Stimulated activated CD4-positive, alpha-beta T cell treated with anti-CD3 and anti-CD28 coated beads, Interleukin-1b, Interleukin-23, amount 100 ng/mL, for 24 hours (primary cell): Measurements from ENCODE around the gene RHEBL1.
"Not testable (repeated sequence)": the region's sequence is repeated elsewhere in the genome, so short reads cannot be mapped to it uniquely, and the experiment has no call there.

ENCODE experiments used
- DNase-seq, 4 experiments: peaks; one replicate each; pipeline ENCODE4 v3.0.0-alpha.2; 2020; ENCODE audit warnings: low read depth in 4 of 4, low spot score in 1 of 4

RHEBL1 gene

DNA sequence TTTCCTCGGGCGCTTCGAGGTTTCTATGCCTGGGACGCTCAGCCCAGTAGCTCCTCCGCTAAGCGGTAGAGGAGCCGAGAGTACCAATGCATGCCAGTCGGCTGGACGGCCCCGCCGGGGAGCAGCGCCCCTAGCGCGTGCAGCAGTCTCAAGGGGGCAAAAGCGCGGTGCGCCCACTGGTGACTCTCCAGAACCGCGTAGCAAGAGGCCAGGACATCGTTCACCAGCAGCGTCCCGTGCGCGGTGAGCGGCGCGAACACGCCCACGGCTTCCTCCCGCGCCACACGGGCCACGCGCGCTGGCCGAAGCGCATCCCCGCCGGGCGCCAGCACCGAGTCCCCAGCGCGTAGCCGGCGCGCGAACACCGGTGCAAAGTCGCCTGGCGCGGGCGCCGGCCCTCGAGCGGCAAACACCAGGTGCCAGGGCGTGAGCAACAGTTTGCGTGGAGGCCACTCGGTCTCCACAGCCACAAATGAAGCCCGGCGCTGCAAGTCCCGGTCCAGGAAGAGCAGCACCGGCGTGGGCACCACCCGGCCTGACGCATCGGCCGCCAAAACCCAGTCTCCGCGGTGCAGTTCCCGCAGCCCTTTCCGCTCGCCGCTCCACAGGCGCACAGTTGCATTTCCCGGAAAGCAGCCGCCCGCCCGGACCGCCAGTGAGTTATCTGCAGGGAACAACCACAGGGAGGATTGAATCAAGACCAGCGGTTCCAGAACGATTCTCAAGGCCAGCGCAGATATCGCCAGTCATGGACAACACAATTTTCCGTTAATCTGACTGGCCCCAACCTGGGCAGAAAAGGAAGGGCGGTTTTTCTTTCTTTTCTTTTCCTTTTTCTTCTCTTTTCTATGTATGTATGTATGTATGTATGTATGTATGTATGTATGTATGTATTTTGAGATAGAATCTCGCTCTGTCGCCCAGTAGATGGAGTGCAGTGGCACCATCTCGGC, 20.3 kb upstream of the RHEBL1 start:
- no peak for DNase-seq

DNA sequence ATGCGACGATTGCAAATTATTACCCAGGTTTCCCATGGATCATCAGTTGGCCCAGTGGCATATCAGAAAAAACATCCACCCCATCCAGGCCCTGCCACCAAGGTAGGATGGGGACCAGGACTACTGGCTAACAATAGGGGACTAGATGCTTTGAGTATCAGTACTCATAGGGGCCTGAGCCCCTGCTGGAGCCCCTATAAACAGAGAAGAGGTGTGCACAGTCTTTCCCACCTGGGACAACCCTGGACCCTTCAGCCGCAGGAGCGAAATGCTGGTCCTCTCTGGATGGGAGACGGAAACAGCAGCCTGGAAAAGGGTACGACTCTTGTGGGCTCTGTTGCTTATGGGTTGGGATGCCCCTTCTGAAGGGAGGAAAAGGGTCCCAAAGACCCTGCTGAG, 19.2 kb upstream of the RHEBL1 start:
- DNase-seq = no peak

DNA sequence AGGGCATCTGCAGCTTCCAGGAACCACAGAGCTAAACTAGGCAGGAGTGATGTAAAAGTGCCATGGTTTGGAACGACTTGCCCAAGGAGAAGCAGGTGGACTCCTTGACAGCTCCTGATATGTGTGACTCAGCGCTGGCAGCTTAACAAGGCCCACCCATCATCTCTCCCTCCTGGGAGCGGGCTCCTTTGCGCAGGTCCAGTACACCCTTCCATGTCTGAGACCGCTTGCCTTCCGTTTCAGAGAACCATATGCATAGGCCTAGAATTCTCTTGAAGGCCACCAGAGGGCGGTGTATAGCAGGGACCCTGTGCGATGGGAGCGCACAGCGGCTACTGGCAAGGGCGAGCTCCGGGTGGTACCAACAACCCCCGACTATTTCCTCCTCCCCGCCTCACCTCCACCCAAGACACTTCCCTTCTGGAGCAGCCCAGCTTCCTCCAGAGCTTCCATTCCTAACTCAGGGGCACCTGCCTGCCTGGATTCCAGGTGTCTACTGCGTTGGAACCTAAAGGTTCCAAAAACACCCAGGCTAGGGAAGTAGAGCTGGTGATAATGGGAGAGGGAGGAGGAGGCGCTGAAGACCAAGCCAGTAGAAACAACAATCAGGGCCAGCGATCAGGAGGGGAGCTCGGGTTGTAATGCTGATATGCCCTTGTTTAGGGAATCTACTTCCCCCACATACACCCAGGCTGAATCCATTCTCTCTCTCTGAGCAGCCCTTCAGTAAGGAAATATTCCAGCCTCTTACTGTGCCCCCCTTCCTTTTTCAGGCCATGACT, 18.6 kb upstream of the RHEBL1 start:
- peak in 3 of 4 experiments; percentile 39 to 57 (median 55) for DNase-seq

DNA sequence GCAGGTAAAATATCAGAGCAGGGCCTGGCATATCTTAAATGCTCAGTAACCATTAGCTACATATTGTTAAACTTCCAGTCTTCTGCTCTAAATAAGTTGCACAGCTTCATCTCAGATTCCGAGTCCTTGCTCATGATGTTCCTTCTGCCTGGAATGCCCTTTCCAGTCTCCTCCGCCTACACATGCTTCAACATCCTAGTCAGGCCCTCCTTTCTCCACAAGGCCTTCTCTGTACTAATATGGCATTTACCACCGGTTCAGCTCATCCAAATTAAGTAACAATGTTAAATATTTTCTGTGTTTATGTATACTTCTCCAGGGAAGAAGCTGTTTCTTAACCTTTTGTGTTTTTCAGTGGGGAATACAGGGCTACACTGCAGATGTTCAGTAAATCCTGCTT, 16.3 kb upstream of the RHEBL1 start:
- no peak for DNase-seq

DNA sequence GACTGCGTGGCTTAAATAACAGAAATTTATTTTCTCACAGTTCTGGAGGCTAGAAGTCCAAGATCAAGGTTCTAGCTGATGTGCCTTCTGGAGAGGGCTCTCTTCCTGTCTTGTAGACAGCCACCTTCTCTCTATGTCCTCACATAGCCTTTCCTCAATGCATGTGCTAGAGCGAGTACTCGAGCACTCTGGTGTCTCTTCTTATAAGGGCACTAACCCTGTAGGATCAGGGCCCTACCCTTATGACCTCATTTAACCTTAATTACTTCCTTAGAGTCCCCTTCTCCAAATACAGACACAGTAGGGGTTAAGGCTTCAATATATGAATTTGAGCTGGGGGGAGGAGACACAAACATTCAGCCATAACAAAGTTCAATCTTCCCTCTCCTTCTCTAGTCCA, 14.7 kb upstream of the RHEBL1 start:
- DNase-seq = no peak

DNA sequence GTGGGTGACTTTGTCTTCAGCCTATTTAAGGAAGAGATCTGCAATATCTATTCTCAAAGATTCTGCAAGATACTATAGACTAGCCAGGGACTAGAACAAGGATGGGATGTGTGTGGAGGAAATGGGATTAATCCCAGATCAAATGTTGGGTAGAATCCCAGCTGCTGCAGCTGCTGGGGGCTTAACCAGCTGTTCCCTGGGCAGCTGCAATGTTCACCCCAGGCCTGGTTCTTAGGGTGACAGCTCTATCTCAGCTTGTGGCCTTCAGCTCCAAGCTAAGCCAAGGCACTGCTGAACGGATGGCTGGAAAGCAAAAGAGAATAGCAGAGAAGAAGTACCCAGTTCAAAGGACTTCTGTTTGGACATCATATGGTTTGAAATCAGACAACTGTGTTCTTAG, 10.0 kb upstream of the RHEBL1 start:
- DNase-seq = no peak

DNA sequence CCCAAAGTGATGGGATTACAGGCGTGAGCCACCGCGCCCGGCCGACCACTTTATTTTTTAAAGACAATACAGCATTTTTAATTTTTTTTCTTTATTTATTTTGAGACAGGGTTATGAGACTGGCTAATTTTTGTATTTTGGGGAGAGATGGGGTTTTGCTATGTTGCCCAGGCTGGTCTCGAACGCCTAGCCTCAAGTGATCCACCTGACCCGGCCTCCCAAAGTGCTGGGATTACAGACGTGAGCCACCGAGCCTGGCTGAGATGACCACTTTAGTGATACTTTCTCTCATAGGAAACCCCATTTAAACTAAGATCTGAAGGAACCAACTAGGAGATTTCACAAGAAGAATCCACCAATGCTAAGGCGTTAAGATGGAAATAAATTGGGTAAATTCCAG, 1.2 kb upstream of the RHEBL1 start:
- DNase-seq = no peak

DNA sequence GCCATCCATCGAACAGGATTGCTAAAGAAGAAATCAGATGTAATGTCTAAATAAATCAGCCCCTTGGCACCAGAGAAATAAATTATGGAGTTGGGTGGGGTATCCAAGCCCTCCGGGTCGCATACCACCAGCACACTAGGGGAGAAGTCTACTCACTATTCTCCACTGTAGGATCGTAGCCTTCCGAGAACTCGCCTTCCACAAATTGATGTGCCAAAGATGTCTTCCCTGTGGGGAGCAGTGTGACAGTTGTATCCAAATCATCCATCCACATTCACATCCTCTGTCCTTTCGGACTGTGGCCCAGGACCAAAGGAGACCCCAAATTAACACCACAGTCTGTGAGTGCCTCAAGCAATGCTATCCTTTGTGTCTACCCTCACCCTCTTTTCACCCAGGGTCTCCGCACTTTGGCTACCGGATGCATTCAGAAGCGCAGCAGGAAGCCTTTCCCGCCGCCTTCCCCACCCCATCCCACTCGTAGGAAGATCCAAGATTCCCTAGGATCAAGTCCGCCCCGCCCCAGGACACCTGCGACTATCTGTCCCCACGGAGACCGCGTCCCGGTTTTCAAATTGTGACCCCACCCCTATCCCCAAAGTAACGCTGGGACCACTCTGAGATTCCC, 786 bp downstream of the RHEBL1 start:
- no peak for DNase-seq

DNA sequence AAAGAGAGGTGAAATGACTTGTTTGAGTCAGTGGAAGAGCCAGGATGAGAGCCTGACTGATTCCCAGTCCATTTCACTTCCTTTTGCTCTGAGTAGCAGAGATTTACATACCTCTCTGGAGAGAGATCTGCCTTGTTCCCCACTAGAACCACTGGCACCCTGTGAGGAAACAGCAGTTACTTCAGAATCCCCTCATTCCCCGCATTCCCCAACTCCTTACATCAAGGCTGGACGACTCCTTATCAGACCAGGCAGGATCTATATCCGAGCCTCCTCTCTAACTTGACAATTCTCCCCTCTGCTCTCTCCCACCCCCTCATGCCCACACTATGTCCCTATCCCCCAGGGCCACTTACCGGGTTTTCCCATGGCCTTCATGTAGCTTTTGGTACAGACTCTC, 3.7 kb downstream of the RHEBL1 start:
- no peak for DNase-seq

DNA sequence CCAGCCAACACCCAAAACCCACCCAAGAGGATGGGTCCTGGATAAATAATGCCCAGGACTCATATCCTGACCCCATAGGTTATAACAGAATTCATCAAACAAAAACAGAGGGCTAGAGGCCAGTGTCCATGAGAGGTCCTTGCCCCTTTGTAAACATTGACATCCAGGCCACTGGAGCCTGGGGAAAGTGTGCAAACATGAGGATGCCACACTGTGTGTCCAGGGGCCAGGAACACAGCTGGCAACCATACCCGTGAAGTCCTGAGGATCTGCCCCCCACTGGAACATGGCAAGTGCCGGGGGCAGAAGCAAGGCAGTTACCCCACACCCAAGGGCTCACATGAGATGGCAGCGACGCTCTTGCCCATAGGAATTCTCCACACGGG, 5.0 kb downstream of the RHEBL1 start:
- no peak for DNase-seq

DNA sequence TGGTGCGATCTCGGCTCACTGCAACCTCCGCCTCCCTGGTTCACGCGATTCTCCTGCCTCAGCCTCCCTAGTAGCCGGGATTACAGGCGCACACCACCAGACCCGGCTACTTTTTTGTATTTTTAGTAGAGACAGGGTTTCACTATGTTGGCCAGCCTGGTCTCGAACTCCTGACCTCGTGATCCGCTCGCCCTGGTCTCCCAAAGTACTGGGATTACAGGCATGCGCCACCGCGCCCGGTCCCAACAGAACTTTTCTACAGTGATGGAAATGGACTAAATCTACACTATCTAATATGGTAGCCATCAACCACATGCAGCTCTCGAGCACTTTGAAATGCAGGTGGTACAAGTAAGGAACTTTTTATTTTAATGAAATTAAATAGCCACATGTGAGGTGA, 7.9 kb downstream of the RHEBL1 start:
- DNase-seq = not testable (repeated sequence)

DNA sequence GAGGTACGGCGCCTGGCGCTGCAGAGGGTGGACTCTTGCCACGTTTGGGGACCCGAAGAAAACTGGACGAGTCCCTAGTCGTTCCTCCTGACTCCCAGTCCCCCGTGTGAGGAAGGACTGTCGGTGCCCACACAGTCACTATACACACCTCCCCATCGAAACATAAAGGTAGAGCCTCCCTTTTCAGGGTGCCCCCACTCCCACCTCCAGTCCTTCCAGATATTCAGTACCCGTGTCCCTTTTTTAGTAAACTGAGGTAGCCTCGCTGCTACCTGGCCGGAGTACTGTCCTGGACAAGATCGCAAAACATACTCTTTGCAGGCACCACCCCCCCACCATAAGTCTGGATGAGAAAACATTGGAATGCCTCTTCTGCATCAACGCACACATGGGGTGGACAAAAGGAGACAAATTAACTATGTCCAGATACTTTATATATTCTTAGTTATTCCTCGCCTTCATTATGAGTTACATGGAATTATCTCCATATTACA, 8.6 kb downstream of the RHEBL1 start:
- no peak for DNase-seq

DNA sequence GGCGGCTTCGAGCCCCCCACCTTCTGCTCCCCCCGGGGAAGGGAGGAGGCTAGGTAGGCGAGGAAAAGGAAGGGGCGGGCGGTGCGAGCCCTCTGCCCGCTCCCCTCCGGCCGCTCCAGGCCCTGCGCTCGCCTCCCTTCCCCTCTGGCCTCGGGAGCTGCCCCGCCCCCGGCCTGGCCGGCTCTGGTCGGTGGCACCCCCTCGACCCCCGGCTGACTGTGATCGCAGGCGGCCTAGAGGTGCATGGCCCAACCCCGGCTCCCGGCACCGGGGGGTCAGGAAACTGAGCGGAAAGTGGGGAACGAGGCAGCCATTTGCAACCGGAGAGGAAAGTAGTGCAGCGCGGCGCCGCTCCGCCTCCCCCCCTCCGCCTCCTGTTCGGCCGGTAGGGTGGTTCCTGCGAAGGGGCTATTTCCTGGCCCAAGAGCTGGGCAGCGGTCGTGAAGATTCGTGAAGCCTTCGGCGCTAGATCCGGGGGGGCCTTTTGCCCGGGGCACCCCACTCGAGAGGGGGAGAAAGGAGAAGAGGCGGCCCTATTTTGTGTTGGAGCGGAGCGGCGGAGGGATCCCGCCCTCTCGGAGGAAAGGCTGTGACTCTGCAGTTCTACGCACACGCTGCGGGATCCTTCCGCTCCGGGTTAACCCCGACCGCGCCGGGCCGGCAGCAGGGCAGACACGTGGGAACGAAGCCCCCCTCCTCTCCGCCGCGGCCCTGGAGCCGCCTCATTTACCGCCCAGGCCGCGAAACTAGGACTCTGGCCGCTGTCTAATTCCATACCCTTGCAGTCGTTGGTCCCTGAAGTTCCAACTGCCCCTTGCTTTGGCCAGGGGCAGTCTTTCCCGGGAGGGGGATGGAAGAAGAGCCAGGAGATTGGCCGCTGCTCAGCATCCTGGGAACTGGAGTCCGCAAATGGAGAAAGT, 9.3 kb downstream of the RHEBL1 start, which contains the start of gene KMT2D:
Gene KMT2D (minus strand): TSS at position 558 of the 920 bp plus-strand sequence. CDS start 5,470 bp downstream, outside the sequence.
- DNase-seq = peak; percentile 65 to 89 (median 78)

DNA sequence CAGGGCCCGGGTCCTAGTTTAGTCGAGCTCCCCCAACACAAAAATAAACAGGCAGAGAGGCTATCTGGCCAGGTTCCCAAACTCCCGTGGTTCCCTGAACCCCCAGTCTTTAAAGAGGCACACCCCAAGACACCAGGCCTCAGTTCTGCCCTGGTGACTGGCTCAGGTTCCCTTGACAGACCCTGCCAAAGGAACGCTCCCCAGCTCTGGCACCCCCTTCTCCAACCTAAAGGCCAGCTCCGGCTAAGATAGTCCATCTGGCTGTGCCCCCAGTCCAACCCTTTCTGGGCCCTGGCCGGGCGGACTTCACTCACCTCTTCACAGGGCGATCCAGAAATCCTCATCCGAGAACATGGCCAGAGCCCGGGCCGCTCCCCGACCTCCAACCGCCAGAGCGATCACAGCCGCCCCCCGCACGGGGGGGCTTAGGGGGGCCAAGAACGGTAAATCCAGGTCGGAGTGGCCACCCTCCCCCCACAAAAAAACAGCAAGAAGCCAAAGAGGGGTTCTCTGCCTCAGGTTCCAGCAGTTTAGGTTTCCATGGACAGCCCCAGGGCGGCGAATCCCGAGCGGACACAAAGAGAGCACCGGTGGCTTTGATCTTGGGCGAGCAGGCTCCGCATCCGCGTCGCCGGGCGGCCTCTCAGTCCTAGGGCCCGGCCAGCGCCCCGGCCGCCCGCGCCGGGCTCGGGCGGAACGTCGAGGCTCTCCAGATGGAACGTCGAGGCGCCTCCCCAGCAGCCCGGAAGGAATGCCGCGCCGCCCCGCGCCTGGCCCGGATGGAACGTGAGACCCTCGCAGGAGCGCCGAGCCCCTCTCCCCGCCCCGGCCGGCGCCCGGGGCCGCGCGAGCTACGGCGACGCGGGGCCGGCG, 10.2 kb downstream of the RHEBL1 start:
- DNase-seq = no peak

DNA sequence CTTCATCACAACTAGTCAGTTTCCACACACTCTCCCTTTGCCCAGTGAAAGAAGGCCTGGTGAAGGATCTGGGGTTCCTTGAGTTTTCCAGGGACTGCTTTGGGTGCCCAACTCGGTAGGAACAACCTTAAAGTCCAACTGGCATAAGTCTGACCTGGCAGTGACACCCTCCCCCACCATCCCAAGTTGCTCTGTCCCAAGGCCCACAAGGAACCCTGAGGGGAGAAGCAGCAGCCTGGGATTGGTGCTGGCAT, 10.8 kb downstream of the RHEBL1 start:
- DNase-seq = no peak

DNA sequence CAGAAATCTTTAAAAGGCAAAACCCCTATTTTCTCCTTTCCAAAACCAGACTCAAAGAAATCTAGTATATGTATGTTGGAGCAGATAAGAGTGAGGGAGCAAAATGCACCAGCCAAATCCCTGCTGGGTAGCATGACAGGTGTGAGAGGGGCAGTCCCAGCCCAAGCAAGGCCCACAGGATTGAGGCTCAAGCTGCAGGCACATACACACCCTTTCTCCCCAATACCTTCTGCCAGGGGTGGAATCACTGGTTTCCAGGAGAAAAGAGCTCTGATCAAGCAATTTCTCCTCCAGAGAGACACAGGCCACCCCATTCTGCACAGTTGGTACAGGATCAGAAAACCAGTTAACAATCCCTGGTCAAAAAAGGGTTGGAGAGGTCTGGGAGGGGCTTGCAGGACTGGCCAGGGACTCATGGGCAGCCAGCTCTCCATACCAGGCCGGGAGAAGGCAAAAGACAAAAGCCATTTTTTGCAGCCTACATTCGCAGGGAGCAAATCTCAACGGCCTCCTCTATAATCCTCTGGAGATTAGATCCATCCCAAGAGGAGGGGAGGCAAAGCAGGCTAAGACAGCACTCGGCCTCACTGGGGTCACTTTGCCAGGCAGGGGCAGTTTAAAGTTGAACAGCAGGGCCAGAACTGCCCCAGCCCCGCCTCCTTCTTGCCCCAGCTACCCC, 11.3 kb downstream of the RHEBL1 start:
- no peak for DNase-seq

DNA sequence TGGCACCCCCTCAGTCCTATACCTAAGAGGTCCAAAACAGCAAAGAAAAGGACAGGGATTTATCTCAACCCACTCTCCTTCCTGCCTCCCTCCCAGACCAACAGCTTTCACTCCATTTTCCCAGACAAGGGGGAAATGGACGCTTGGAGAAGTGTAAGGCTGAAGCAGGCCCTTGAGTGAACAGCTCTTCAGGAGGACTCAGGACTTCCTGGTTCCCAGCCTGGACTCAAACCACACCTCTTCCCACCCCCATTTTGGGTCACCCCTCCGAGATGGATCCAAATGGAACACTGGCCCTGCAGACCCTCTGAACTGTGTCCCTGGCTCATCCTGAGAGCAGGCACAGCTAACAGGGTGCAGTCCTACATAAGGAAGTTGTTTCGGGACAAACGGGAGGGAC, 11.9 kb downstream of the RHEBL1 start:
- DNase-seq = no peak

DNA sequence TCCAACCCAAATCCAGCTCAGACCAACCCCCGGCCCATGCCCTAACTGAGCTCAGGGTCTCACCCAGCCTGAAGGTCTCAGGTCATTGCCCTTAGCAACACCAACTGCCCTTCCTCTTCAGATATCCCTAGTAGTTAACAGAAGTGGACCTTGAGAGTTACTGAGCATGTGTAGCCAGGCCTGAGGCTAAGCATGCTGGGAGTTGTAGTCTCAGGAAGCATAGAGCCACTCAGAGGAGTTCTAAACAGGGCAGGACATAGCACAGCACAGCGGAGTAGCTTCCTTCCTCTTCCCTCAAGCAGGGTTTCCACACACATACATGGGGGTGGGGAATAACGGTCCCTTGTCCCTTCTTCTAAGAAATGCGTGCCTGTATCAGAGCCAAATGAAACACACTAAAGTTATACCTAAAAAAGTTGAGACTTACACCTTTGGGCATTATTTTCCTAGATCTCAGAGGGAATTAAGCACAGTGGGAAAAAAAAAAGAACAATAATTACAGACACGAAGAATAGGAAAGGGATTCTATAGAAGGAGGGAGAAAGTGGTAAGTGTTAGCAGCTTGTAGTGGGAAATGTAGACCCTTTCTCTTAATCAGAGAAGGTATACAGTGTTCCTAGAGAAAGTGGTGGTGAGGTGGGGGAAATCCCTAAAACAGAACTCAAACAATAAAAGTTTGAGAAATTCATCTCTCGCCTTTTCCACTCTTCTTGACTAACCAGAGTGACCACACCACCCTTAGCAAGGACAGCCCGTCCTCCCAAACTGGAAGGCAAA, 13.6 kb downstream of the RHEBL1 start:
- peak in 2 of 4 experiments; percentile 20 to 22 for DNase-seq
